DND-41 (cell line): ENCODE data around the gene HLCS.

ENCODE experiments used
- EZH2 ChIP-seq: IDR thresholded peaks from 3 replicates; pipeline ENCODE4 v1.6.1; 2012; ENCODE audit warnings: borderline replicate concordance, low read depth, mild to moderate bottlenecking, moderate library complexity, low read length, inconsistent platforms; ENCODE audit not compliant: severe bottlenecking
- TF ChIP-seq, protein P1 (sequence below): IDR thresholded peaks from 2 replicates; pipeline ENCODE4 v1.5.1; 2012; ENCODE audit warnings: borderline replicate concordance, low read length, moderate library complexity, mild to moderate bottlenecking; ENCODE audit not compliant: poor library complexity, severe bottlenecking; ENCODE audit errors: extremely low read depth

DNA sequence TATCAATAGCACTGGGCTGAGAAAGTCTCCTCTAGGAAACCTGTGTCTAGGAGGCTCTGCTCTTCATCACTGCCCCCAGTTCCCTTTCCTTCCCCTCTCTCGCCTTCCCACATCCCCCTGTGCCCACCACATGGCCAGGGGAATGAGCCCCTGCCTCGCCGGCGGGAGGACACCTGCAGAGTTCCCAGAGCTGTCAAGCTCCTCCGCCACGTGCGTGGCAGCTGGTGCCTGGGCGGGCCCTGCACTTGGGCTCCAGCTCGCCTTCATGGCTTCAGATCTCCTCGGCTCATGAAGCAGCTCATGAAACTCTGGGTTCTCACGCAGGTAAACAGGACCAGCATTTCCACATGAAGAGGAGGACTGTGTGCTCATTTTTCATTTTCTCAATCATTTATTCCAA, 204.8 kb downstream of the HLCS start:
- TF ChIP-seq, protein P1, sequence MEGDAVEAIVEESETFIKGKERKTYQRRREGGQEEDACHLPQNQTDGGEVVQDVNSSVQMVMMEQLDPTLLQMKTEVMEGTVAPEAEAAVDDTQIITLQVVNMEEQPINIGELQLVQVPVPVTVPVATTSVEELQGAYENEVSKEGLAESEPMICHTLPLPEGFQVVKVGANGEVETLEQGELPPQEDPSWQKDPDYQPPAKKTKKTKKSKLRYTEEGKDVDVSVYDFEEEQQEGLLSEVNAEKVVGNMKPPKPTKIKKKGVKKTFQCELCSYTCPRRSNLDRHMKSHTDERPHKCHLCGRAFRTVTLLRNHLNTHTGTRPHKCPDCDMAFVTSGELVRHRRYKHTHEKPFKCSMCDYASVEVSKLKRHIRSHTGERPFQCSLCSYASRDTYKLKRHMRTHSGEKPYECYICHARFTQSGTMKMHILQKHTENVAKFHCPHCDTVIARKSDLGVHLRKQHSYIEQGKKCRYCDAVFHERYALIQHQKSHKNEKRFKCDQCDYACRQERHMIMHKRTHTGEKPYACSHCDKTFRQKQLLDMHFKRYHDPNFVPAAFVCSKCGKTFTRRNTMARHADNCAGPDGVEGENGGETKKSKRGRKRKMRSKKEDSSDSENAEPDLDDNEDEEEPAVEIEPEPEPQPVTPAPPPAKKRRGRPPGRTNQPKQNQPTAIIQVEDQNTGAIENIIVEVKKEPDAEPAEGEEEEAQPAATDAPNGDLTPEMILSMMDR = no peak
- TF ChIP-seq EZH2 = no peak
